ENCODE results near the gene EYA2. TPM values are rescaled to one million over a fixed set of nuclear protein-coding genes. Genes with fewer than 3 reads are reported as not detected.

The EYA2 gene
- total and polyA plus RNA-seq, 2 donors (not counting 1 experiment from before 2014, with no cell fraction given): 1.1 to 2.8 TPM

GRCh38 chr20:47228654-47229053 is 334.0 kb downstream of the EYA2 start:
- intact Hi-C loops (cut with micrococcal nuclease): no loop called here
- ChIA-PET POLR2A (no interaction called here), CTCF (interaction anchor here (0.8 to 1.9 kb wide), 3 partner anchors 23 to 392 kb away, joined by 3 to 6 read pairs (median 4); no protein-coding TSS in a partner anchor)
- Histone ChIP-seq H3K9ac (ENCODE audit: low read length) (no peak overlapping the region), H3K4me3 (ENCODE audit: control extremely low read depth in 1 of 5, extremely low read depth in 1 of 5, insufficient read depth in 1 of 5, low read depth in 2 of 5, low read length in 4 of 5) (no peak overlapping the region), H2AFZ (ENCODE audit: insufficient read depth, low read depth, low read length, poor library complexity, severe bottlenecking) (no peak overlapping the region), H3K27ac (ENCODE audit: low read length in 2 of 2) (no peak overlapping the region), H3K4me1 (ENCODE audit: control insufficient read depth in 2 of 2, insufficient read depth in 2 of 2, low read length in 2 of 2) (no peaks in the 10 kb centered on the region), H3K27me3 (replicated peaks in 1 of 4; ENCODE audit: control extremely low read depth in 1 of 4, control insufficient read depth in 3 of 4, insufficient read depth in 4 of 4, low read length in 3 of 4) (no peaks in the 10 kb centered on the region), H3K4me2 (replicated peaks; ENCODE audit: low read depth, low read length, poor library complexity, severe bottlenecking) (no peak overlapping the region), H3K9me3 (ENCODE audit: control extremely low read depth in 1 of 3, control insufficient read depth in 2 of 3, insufficient read depth in 1 of 3, low read length in 2 of 3) (no peaks in the 10 kb centered on the region), H4K20me1 (ENCODE audit: control insufficient read depth, insufficient read depth, low read length, poor library complexity, severe bottlenecking) (peaks cover 6% of the 10 kb centered on the region), H3K79me2 (ENCODE audit: control insufficient read depth, insufficient read depth, low read length) (peaks cover 11% of the 10 kb centered on the region), H3K36me3 (replicated peaks in 1 of 2; ENCODE audit: control extremely low read depth in 1 of 2, control insufficient read depth in 1 of 2, extremely low read depth in 1 of 2, insufficient read depth in 2 of 2, low read length in 1 of 2) (peaks cover 31 to 82% of the 10 kb centered on the region in 2 experiments)
- Mint-ChIP-seq H3K4me1 (no peaks in the 10 kb centered on the region), H3K4me3 (no peak overlapping the region), H3K9me3 (ENCODE audit: insufficient read depth) (no peaks in the 10 kb centered on the region), H3K27ac (no peak overlapping the region), H3K27me3 (no peaks in the 10 kb centered on the region)
- ATAC-seq (ENCODE audit: low read depth): no peak
- WGBS (ENCODE audit: insufficient coverage): 94% methylated on average over 2 of the region's 5 CpGs
- TF ChIP-seq EZH2 (IDR thresholded peaks at IDR 0.05; ENCODE audit: borderline replicate concordance, insufficient read depth, low read depth, low read length, poor library complexity, severe bottlenecking): no peak
- no peak for TF ChIP-seq CTCF (IDR thresholded peaks at IDR 0.05)
- no peak for DNase-seq

- H4K20me1 ChIP-seq (ENCODE audit: control insufficient read depth, insufficient read depth, low read length, poor library complexity, severe bottlenecking): peaks cover 6% of the 10 kb centered on the region
- H3K4me3 Mint-ChIP-seq: no peak overlapping the region
- intact Hi-C loops (cut with micrococcal nuclease): no loop called here
- no peaks in the 10 kb centered on the region for H3K4me1 ChIP-seq (ENCODE audit: control insufficient read depth in 2 of 2, insufficient read depth in 2 of 2, low read length in 2 of 2)
- peaks cover 31 to 90% of the 10 kb centered on the region in 2 experiments for H3K36me3 ChIP-seq (replicated peaks in 1 of 2; ENCODE audit: control extremely low read depth in 1 of 2, control insufficient read depth in 1 of 2, extremely low read depth in 1 of 2, insufficient read depth in 2 of 2, low read length in 1 of 2)
- H3K27ac Mint-ChIP-seq: no peak overlapping the region
- peaks cover 12% of the 10 kb centered on the region for H3K79me2 ChIP-seq (ENCODE audit: control insufficient read depth, insufficient read depth, low read length)
- no peak for ATAC-seq (ENCODE audit: low read depth)
- H3K27ac ChIP-seq (ENCODE audit: low read length in 2 of 2): no peak overlapping the region
- ChIA-PET CTCF (no interaction called here), POLR2A (no interaction called here)
- H3K4me2 ChIP-seq (replicated peaks; ENCODE audit: low read depth, low read length, poor library complexity, severe bottlenecking): no peak overlapping the region
- H3K4me3 ChIP-seq (ENCODE audit: control extremely low read depth in 1 of 5, extremely low read depth in 1 of 5, insufficient read depth in 1 of 5, low read depth in 2 of 5, low read length in 4 of 5): no peak overlapping the region
- no peaks in the 10 kb centered on the region for H3K27me3 Mint-ChIP-seq
- no peak overlapping the region for H3K9ac ChIP-seq (ENCODE audit: low read length)
- H3K9me3 ChIP-seq (ENCODE audit: control extremely low read depth in 1 of 3, control insufficient read depth in 2 of 3, insufficient read depth in 1 of 3, low read length in 2 of 3): no peaks in the 10 kb centered on the region
- no peaks in the 10 kb centered on the region for H3K27me3 ChIP-seq (replicated peaks in 1 of 4; ENCODE audit: control extremely low read depth in 1 of 4, control insufficient read depth in 3 of 4, insufficient read depth in 4 of 4, low read length in 3 of 4)
- no peak for TF ChIP-seq EZH2 (IDR thresholded peaks at IDR 0.05; ENCODE audit: borderline replicate concordance, insufficient read depth, low read depth, low read length, poor library complexity, severe bottlenecking)
- no peak for TF ChIP-seq CTCF (IDR thresholded peaks at IDR 0.05)
- WGBS (ENCODE audit: insufficient coverage): 99% methylated on average over 7 of the region's 8 CpGs
- H2AFZ ChIP-seq (ENCODE audit: insufficient read depth, low read depth, low read length, poor library complexity, severe bottlenecking): no peak overlapping the region
- no peak for DNase-seq
- no peaks in the 10 kb centered on the region for H3K4me1 Mint-ChIP-seq
- no peaks in the 10 kb centered on the region for H3K9me3 Mint-ChIP-seq (ENCODE audit: insufficient read depth)
Observed at GRCh38 chr20:47230811-47231256, 336.2 kb downstream of the EYA2 start.

Measured in B cell (primary cell).